GM23338 (cell line): ENCODE measurements around the gene CTNNAL1. TPM values are rescaled to one million over a fixed set of nuclear protein-coding genes. Genes with fewer than 3 reads are reported as not detected.

Source experiments
- ATAC-seq: fragments of 200-7000 bp; cut with Tn5 transposase; 3 replicates; pipeline ENCODE4 v1.9.1; 2020
- DNase-seq: peaks from one replicate; pipeline ENCODE4 v3.0.0-alpha.2; 2015; ENCODE audit warnings: low spot score
- H2AFZ ChIP-seq: fragments of 200-600 bp; sonication (generic); 2 replicates; pipeline ENCODE4 v1.8.0; 2016; ENCODE audit warnings: antibody characterized with exemption, mild to moderate bottlenecking, moderate library complexity
- H3F3A ChIP-seq: fragments of 200-600 bp; sonication (generic); replicated peaks from 2 replicates; pipeline ENCODE4 v1.8.0; 2017; ENCODE audit warnings: antibody characterized with exemption, mixed run types, low read depth
- H3K27ac ChIP-seq: fragments of 200-600 bp; sonication (generic); 2 replicates; pipeline ENCODE4 v1.6.1; 2016; ENCODE audit warnings: low read depth
- H3K27me3 ChIP-seq: fragments of 200-600 bp; sonication (generic); 2 replicates; pipeline ENCODE4 v1.8.0; 2016; ENCODE audit warnings: mild to moderate bottlenecking, mixed run types, moderate library complexity; ENCODE audit not compliant: insufficient read depth
- H3K36me3 ChIP-seq: fragments of 200-600 bp; sonication (generic); 2 replicates; pipeline ENCODE4 v1.8.0; 2016; ENCODE audit warnings: mild to moderate bottlenecking; ENCODE audit not compliant: insufficient read depth
- H3K4me1 ChIP-seq: fragments of 200-600 bp; sonication (generic); 2 replicates; pipeline ENCODE4 v1.8.0; 2016; ENCODE audit warnings: mild to moderate bottlenecking, moderate library complexity; ENCODE audit not compliant: insufficient read depth
- H3K4me2 ChIP-seq: fragments of 200-600 bp; sonication (generic); 2 replicates; pipeline ENCODE4 v1.7.1; 2017; ENCODE audit warnings: mixed run types
- H3K4me3 ChIP-seq: fragments of 200-600 bp; sonication (generic); 2 replicates; pipeline ENCODE4 v1.6.1; 2016; ENCODE audit warnings: mixed run types
- H3K79me2 ChIP-seq: fragments of 200-600 bp; sonication (generic); replicated peaks from 2 replicates; pipeline ENCODE4 v1.8.0; 2017; ENCODE audit warnings: mild to moderate bottlenecking; ENCODE audit not compliant: insufficient read depth
- H3K9me2 ChIP-seq: fragments of 200-600 bp; sonication (generic); 2 replicates; pipeline ENCODE4 v1.8.0; 2017; ENCODE audit not compliant: insufficient read depth
- H4K20me1 ChIP-seq: fragments of 200-600 bp; sonication (generic); replicated peaks from 2 replicates; pipeline ENCODE4 v1.8.0; 2017; ENCODE audit warnings: mild to moderate bottlenecking; ENCODE audit not compliant: insufficient read depth
- H3K27ac Mint-ChIP-seq: 2 replicates; pipeline ENCODE4 v1.8.0; 2020; ENCODE audit warnings: inconsistent platforms, mild to moderate bottlenecking, moderate library complexity, mixed read lengths
- H3K27me3 Mint-ChIP-seq: 3 replicates; pipeline ENCODE4 v1.8.0; 2022; ENCODE audit warnings: low read depth, mild to moderate bottlenecking, moderate library complexity, mixed read lengths, inconsistent platforms; ENCODE audit not compliant: insufficient read depth, poor library complexity
- H3K36me3 Mint-ChIP-seq: 3 replicates; pipeline ENCODE4 v1.8.0; 2021; ENCODE audit warnings: low read depth, mild to moderate bottlenecking, inconsistent platforms, moderate library complexity, mixed read lengths
- H3K4me1 Mint-ChIP-seq: 3 replicates; pipeline ENCODE4 v1.8.0; 2020; ENCODE audit warnings: mild to moderate bottlenecking, inconsistent platforms, mixed read lengths
- H3K4me3 Mint-ChIP-seq: 3 replicates; pipeline ENCODE4 v1.8.0; 2021; ENCODE audit warnings: moderate library complexity, mild to moderate bottlenecking, inconsistent platforms, mixed read lengths
- H3K9me3 Mint-ChIP-seq: 3 replicates; pipeline ENCODE4 v1.8.0; 2020; ENCODE audit warnings: moderate library complexity, mild to moderate bottlenecking, inconsistent platforms, mixed read lengths
- CREB1 ChIP-seq: fragments of 250-450 bp; sonication (Bioruptor Pico); IDR thresholded peaks from 2 replicates; pipeline ENCODE4 v1.5.0; 2020; ENCODE audit warnings: low read depth, mild to moderate bottlenecking, moderate library complexity
- CTCF ChIP-seq, 2 experiments: fragments of 200-600 bp in 1 of 2; sonication (generic) in 1 of 2; conservative IDR thresholded peaks; 2 replicates each; pipeline versions ENCODE4 v1.5.1 to v1.6.1; 2016 to 2017; ENCODE audit warnings: antibody characterized with exemption in 2 of 2, low read depth in 2 of 2, mild to moderate bottlenecking in 2 of 2, moderate library complexity in 1 of 2
- ETS1 ChIP-seq: IDR thresholded peaks from 2 replicates; pipeline ENCODE4 v1.6.1; 2016; ENCODE audit warnings: antibody characterized with exemption
- EZH2phosphoT487 ChIP-seq: fragments of 200-600 bp; sonication (generic); IDR thresholded peaks from one replicate; pipeline ENCODE4 v1.8.1; 2018; ENCODE audit warnings: antibody characterized with exemption; ENCODE audit not compliant: unreplicated experiment
- JUNB ChIP-seq: IDR thresholded peaks from one replicate; pipeline ENCODE4 v1.6.1; 2016; ENCODE audit warnings: antibody characterized with exemption; ENCODE audit not compliant: unreplicated experiment
- NANOG ChIP-seq: IDR thresholded peaks from 2 replicates; pipeline ENCODE4 v1.6.1; 2016; ENCODE audit warnings: antibody characterized with exemption, borderline replicate concordance
- POLR2AphosphoS5 ChIP-seq: IDR thresholded peaks from 2 replicates; pipeline ENCODE4 v1.6.1; 2016; ENCODE audit warnings: antibody characterized with exemption, low read depth
- REST ChIP-seq: IDR thresholded peaks from one replicate; pipeline ENCODE4 v1.6.1; 2018; ENCODE audit warnings: antibody characterized with exemption; ENCODE audit not compliant: unreplicated experiment
- STAT1 ChIP-seq: IDR thresholded peaks from one replicate; pipeline ENCODE4 v1.6.1; 2016; ENCODE audit warnings: antibody characterized with exemption; ENCODE audit not compliant: unreplicated experiment
- ZNF114 ChIP-seq: fragments of 250-450 bp; sonication (Bioruptor Pico); IDR thresholded peaks from 2 replicates; pipeline ENCODE4 v1.5.0; 2020; ENCODE audit warnings: mild to moderate bottlenecking, moderate library complexity
- ZNF331 ChIP-seq: fragments of 250-450 bp; sonication (Bioruptor Pico); IDR thresholded peaks from 2 replicates; pipeline ENCODE4 v1.5.0; 2020; ENCODE audit warnings: low read depth, mild to moderate bottlenecking, moderate library complexity
- ZNF462 ChIP-seq: fragments of 250-450 bp; sonication (Bioruptor Pico); IDR thresholded peaks from 2 replicates; pipeline ENCODE4 v1.5.0; 2020; ENCODE audit warnings: mild to moderate bottlenecking, moderate library complexity
- polyA plus RNA-seq: library from polyadenylated mRNA; unstranded; fragments of >200 nt; fragmentation: Nextera tagmentation; extraction: Ambion mirVana; gene quantifications from 2 replicates; pipeline ENCODE4 v1.2.1, GENCODE V29; 2016
- total RNA-seq: library from RNA; depleted of rRNA; stranded (reverse); fragments of >200 nt; shearing (Covaris generic); gene quantifications from 2 replicates; pipeline ENCODE4 v1.2.3, GENCODE V29; 2014

CTNNAL1 gene
- total and polyA plus RNA-seq, 2 experiments from 2014 or later: 63.0 to 211 TPM

GRCh38 chr9:109016132-109016531 lies 2.8 kb upstream of the CTNNAL1 start (continued):
- TF ChIP-seq ZNF462: no peak
- no peak for TF ChIP-seq STAT1
- TF ChIP-seq ZNF114: no peak

GRCh38 chr9:109014608-109015280 lies 1.4 kb upstream of the CTNNAL1 start:
- Histone ChIP-seq H3K4me2 (peak overlapping the region; percentile 86; the same call in 1 of the 2 replicates), H3K36me3 (no peaks in the 10 kb centered on the region), H3F3A (peaks cover 6% of the 10 kb centered on the region), H3K4me1 (peaks cover 23% of the 10 kb centered on the region), H3K4me3 (no peak overlapping the region), H3K27ac (no peak overlapping the region), H3K79me2 (peaks cover 28% of the 10 kb centered on the region), H4K20me1 (peaks cover 16% of the 10 kb centered on the region), H3K9me2 (no peaks in the 10 kb centered on the region), H3K27me3 (peaks cover 13% of the 10 kb centered on the region), H2AFZ (no peak overlapping the region)
- ATAC-seq: no peak
- H3K36me3 Mint-ChIP-seq: peaks cover 11% of the 10 kb centered on the region
- H3K27me3 Mint-ChIP-seq: peaks cover 11% of the 10 kb centered on the region
- no peak overlapping the region for H3K4me3 Mint-ChIP-seq
- no peak overlapping the region for H3K27ac Mint-ChIP-seq
- no peaks in the 10 kb centered on the region for H3K9me3 Mint-ChIP-seq
- peaks cover 28% of the 10 kb centered on the region for H3K4me1 Mint-ChIP-seq
- no peak for DNase-seq
- TF ChIP-seq NANOG: no peak
- no peak for TF ChIP-seq EZH2phosphoT487
- TF ChIP-seq ETS1: no peak
- no peak for TF ChIP-seq ZNF114
- TF ChIP-seq POLR2AphosphoS5: no peak
- TF ChIP-seq JUNB: no peak
- TF ChIP-seq STAT1: no peak
- TF ChIP-seq CREB1 (CRISPR knock-in tag): no peak
- no peak for TF ChIP-seq REST
- no peak for TF ChIP-seq ZNF331 (CRISPR knock-in tag)
- TF ChIP-seq CTCF (conservative IDR thresholded peaks at IDR 0.05; ENCODE audit: low read depth in 2 of 2): no peak
